Breast epithelium (tissue), 4 donors: ENCODE results near the gene ATP2B2. TPM values are rescaled to one million over a fixed set of nuclear protein-coding genes. Genes with fewer than 3 reads are reported as not detected.

Experiments used
- DNase-seq, 2 donors: peaks; one replicate each; pipeline ENCODE4 v3.0.0-alpha.2; 2019; ENCODE audit warnings: low spot score in 2 of 2
- H3K27ac ChIP-seq, 2 donors: fragments of 200-600 bp; sonication (generic) in 1 of 2; one replicate each; pipeline ENCODE4 v1.5.1; 2016 to 2019; ENCODE audit warnings: mild to moderate bottlenecking in 1 of 2
- H3K27me3 ChIP-seq, 2 donors: fragments of 200-600 bp; sonication (generic) in 1 of 2; one replicate each; pipeline versions ENCODE4 v1.5.1 to v1.6.0; 2017 to 2019; ENCODE audit warnings: control low read depth in 1 of 2, mild to moderate bottlenecking in 1 of 2
- H3K36me3 ChIP-seq: fragments of 200-600 bp; one replicate; pipeline ENCODE4 v1.5.1; 2019
- H3K4me1 ChIP-seq, 2 donors: fragments of 200-600 bp; sonication (generic); one replicate each; pipeline ENCODE4 v1.5.1; 2016 to 2019; ENCODE audit warnings: control low read depth in 1 of 2
- H3K4me3 ChIP-seq, 3 donors: fragments of 200-600 bp; sonication (generic); 1 replicate in 2 of 3; 2 replicates in 1 of 3; pipeline ENCODE4 v1.5.1; 2016 to 2019; ENCODE audit warnings: mild to moderate bottlenecking in 3 of 3, moderate library complexity in 2 of 3
- H3K9me3 ChIP-seq, 2 donors: fragments of 200-600 bp; sonication (generic) in 1 of 2; one replicate each; pipeline ENCODE4 v1.5.1; 2016 to 2019; ENCODE audit warnings: control low read depth in 1 of 2
- POLR2A ChIP-seq: fragments of 450-650 bp; IDR thresholded peaks from one replicate; pipeline ENCODE4 v1.6.1; 2016; ENCODE audit warnings: antibody characterized with exemption, mild to moderate bottlenecking, moderate library complexity
- POLR2AphosphoS5 ChIP-seq, 3 donors: sonication (generic); formaldehyde crosslinking; IDR thresholded peaks; one replicate each; pipeline ENCODE4 v1.6.1; 2017; ENCODE audit warnings: antibody characterized with exemption in 3 of 3
- intact Hi-C: fragments of 100-400 bp; cut with DNase I; formaldehyde crosslinking; loops from one replicate; pipeline ENCODE4 v1.15.1; 2023; ENCODE audit warnings: low total_unique reads
- total RNA-seq, 3 donors: library from RNA; depleted of rRNA; stranded (reverse); fragments of >200 nt; gene quantifications; one replicate each; pipeline ENCODE4 v1.1.0, GENCODE V29; 2016
- TF ChIP-seq, protein P1 (sequence below), 3 donors: fragments of 450-650 bp; IDR thresholded peaks; one replicate each; pipeline ENCODE4 v1.5.1; 2016 to 2017; ENCODE audit warnings: antibody characterized with exemption in 3 of 3, mild to moderate bottlenecking in 3 of 3, moderate library complexity in 3 of 3

ATP2B2 gene
- total RNA-seq, 3 donors from 2014 or later: under 0.01 to 0.15 TPM; not detected in 1

DNA sequence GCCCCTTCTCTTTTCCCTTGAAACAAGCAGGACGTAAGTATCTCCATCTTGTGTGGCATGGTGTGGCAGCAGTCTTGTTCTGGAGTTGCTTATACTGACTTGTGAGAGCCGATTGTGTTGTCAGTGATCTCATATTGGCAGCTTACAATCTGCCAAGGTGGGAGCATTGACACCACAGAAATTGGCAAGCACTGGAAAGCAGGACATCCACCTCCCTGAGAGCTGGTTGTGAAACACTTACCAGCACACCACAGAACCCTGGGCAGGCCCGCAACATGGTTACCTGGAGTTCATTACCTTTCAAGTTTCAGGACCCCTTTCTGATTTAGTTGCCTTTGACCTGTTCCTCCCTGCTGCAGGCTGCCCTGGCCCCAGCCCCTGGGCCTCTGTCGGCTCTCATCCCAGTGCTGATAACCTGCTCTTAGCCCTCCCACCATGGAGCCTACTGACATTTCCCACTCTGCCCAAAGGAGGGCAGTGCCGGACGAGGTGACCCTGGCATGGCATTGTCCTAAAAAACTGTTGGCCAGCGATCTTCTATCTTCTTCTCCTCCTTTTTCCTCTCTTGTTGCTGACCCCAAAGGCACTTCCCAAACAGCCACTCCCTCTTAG, 10.6 kb upstream of the ATP2B2 start:
- Histone ChIP-seq H3K4me3 (no peak overlapping the region), H3K27me3 (no peaks in the 10 kb centered on the region), H3K9me3 (no peaks in the 10 kb centered on the region), H3K27ac (no peak overlapping the region), H3K36me3 (no peaks in the 10 kb centered on the region), H3K4me1 (no peaks in the 10 kb centered on the region)
- intact Hi-C loops: no loop called here
- peak in 1 of 2 donors; percentile 31 for DNase-seq
- no peak for TF ChIP-seq POLR2A

DNA sequence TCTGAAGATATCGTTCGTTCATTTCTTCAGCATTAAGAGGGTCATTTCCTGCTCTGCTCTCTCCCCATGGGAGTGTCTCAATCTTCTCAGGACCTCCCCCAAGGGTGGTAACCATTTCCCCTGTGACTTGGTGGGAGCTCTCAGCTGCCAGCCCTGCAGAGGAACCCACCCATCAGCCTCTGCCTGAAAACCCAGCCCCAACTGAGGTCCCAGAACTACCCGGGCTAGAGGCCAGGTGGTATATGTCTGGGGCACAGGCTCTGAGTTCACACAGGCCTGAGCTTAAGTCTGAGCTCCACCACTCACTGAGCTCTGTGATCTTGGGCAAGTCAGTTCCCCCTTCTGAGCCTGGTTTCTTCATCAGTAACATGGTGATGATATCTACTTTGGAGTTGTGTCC, 10.0 kb upstream of the ATP2B2 start:
- Histone ChIP-seq H3K4me1 (no peaks in the 10 kb centered on the region), H3K27ac (no peak overlapping the region), H3K27me3 (no peaks in the 10 kb centered on the region), H3K9me3 (no peaks in the 10 kb centered on the region), H3K36me3 (no peaks in the 10 kb centered on the region), H3K4me3 (no peak overlapping the region)
- no peak for TF ChIP-seq POLR2A
- TF ChIP-seq POLR2AphosphoS5 (IDR thresholded peaks at IDR 0.05): no peak
- TF ChIP-seq, protein P1, sequence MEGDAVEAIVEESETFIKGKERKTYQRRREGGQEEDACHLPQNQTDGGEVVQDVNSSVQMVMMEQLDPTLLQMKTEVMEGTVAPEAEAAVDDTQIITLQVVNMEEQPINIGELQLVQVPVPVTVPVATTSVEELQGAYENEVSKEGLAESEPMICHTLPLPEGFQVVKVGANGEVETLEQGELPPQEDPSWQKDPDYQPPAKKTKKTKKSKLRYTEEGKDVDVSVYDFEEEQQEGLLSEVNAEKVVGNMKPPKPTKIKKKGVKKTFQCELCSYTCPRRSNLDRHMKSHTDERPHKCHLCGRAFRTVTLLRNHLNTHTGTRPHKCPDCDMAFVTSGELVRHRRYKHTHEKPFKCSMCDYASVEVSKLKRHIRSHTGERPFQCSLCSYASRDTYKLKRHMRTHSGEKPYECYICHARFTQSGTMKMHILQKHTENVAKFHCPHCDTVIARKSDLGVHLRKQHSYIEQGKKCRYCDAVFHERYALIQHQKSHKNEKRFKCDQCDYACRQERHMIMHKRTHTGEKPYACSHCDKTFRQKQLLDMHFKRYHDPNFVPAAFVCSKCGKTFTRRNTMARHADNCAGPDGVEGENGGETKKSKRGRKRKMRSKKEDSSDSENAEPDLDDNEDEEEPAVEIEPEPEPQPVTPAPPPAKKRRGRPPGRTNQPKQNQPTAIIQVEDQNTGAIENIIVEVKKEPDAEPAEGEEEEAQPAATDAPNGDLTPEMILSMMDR (IDR thresholded peaks at IDR 0.05): no peak
- intact Hi-C loops: no loop called here
- DNase-seq: peak in 1 of 2 donors; percentile 6

DNA sequence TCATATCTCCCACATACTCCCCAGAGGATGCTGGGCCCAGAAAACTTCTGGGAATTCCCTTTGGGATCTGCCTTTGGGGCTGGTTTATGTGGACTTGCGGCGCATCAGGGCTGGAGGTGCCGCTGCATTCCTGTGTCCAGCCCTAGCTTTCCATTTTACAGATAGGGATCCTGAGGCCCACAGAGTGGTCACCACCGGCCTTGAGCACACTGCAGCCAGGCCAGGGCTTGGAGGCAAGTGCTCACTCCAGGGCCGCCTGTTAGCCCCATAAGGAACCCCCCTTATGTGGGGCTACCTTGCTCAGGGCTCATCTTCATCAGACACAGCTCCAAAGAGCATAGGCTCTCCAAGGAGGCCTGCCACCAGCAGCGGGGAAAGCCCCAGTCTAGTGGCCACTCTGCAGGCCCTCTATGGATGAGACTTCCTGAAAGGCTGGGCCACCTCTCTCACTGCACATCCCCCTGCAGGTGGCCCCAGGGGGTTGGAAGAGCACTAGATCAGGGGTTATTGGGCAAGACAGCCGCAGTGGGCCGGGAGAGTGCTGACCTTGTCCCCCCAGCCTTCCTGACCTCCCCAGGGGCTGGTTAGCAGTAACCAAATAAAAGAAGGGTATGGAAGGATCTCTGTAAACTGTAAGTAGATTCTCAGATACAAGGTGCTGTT, 9.2 kb upstream of the ATP2B2 start:
- TF ChIP-seq, protein P1 (IDR thresholded peaks at IDR 0.05): no peak
- no peak for TF ChIP-seq POLR2A
- no peak for TF ChIP-seq POLR2AphosphoS5 (IDR thresholded peaks at IDR 0.05)
- Histone ChIP-seq H3K4me3 (no peak overlapping the region), H3K9me3 (no peaks in the 10 kb centered on the region), H3K27me3 (no peaks in the 10 kb centered on the region), H3K27ac (no peak overlapping the region), H3K36me3 (no peaks in the 10 kb centered on the region), H3K4me1 (no peaks in the 10 kb centered on the region)
- DNase-seq: peak in 1 of 2 donors; percentile 41
- intact Hi-C loops: no loop called here

DNA sequence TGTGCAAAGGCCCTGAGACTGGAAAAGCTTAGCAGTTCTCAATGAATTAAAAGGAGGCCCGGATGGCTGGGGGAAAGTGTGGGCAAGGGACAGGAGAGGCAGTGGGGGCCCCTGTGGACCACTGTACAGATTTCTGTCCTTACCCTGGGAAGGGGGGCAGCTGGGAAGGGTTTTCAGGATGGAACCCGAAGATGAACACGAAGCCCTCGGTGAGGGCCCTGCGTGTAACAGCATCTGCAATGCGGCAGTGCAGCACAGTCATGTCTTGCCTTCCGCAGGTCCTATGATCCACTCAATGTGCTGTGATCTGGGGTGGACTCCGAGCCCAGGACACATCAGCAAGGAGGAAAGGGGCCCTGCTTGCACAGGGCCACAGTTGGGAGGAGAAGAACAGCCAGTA, 7.9 kb upstream of the ATP2B2 start:
- Histone ChIP-seq H3K9me3 (no peaks in the 10 kb centered on the region), H3K27ac (no peak overlapping the region), H3K36me3 (no peaks in the 10 kb centered on the region), H3K4me3 (no peak overlapping the region), H3K27me3 (no peaks in the 10 kb centered on the region), H3K4me1 (no peaks in the 10 kb centered on the region)
- TF ChIP-seq POLR2A (no peak), POLR2AphosphoS5 (IDR thresholded peaks at IDR 0.05) (no peak)
- TF ChIP-seq, protein P1 (IDR thresholded peaks at IDR 0.05): no peak
- intact Hi-C loops: no loop called here
- no peak for DNase-seq

DNA sequence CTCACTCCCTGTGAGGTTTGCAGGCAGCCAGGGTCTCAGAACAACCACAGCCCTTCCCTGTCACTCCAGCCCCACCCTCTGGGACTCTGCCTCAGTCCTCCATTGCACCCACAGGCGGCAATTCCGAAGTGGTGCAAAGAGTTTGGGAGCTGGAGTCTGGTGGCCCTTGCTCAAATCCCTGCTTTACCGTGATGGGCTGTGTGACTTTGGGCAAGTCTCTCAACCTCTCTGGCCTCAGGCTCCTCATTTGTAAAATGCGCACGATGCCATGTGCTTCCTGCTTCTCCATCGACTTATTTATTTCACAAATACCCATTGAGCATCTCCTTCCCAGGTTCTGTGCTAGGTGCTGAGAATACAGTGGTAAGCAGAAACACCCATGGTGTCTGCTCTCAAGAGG, 7.3 kb upstream of the ATP2B2 start:
- no peak for DNase-seq
- H3K9me3 ChIP-seq: no peaks in the 10 kb centered on the region
- no peak overlapping the region for H3K4me3 ChIP-seq
- H3K36me3 ChIP-seq: no peaks in the 10 kb centered on the region
- no peaks in the 10 kb centered on the region for H3K27me3 ChIP-seq
- no peak overlapping the region for H3K27ac ChIP-seq
- TF ChIP-seq, protein P1 (IDR thresholded peaks at IDR 0.05): no peak
- no peak for TF ChIP-seq POLR2A
- no peak for TF ChIP-seq POLR2AphosphoS5 (IDR thresholded peaks at IDR 0.05)
- no peaks in the 10 kb centered on the region for H3K4me1 ChIP-seq
- intact Hi-C loops: no loop called here
